GM12878 (cell line): Measurements from ENCODE around the gene EFNA3. TPM values are rescaled to one million over a fixed set of nuclear protein-coding genes. Genes with fewer than 3 reads are reported as not detected.
A peak's percentile ranks its signal among the peaks of the same experiment; 100 is the strongest.

ENCODE experiments used
- ATAC-seq: fragments of 200-7000 bp; cut with Tn5 transposase; 3 replicates; pipeline ENCODE4 v1.9.1; 2020; ENCODE audit warnings: mild to moderate bottlenecking, moderate library complexity
- BruUV-seq: library from RNA; stranded (reverse); fragments of 400-500 nt; replicated peaks from 2 replicates; lab custom pipeline; 2021; lab: Mats Ljungman, UMichigan
- CTCF ChIA-PET: fragments of 300-600 bp; sonication (Branson Sonifier 250); formaldehyde crosslinking; extraction: SDS; loops from one replicate; lab custom pipeline; 2021; ENCODE audit warnings: inconsistent platforms; lab: Yijun Ruan, JAX
- POLR2A ChIA-PET: fragments of 350-600 bp; formaldehyde crosslinking; extraction: SDS; loops from one replicate; lab custom pipeline; 2021; ENCODE audit warnings: inconsistent platforms; lab: Charles Lee
- RAD21 ChIA-PET: fragments of 300-600 bp; sonication (Branson Sonifier 250); formaldehyde crosslinking; loops from one replicate; lab custom pipeline; 2023; ENCODE audit warnings: antibody characterized with exemption; ENCODE audit not compliant: unreplicated experiment; lab: Charles Lee
- SMC1A ChIA-PET: fragments of 300-600 bp; sonication (Branson Sonifier 250); formaldehyde crosslinking; loops from one replicate; lab custom pipeline; 2023; ENCODE audit not compliant: unreplicated experiment, uncharacterized antibody; lab: Charles Lee
- DNase-seq: peaks from one replicate; pipeline ENCODE4 v3.0.0-alpha.2; 2011; ENCODE audit warnings: low read depth, low spot score
- FAIRE-seq: peaks from 3 replicates; lab custom pipeline; 2011; peaks lifted over from hg19 to GRCh38; lab: Jason Lieb, UNC
- H2AFZ ChIP-seq: 2 replicates; pipeline ENCODE4 v1.6.0; 2011; ENCODE audit warnings: low read depth, low read length, control low read depth; ENCODE audit not compliant: control insufficient read depth
- H3K27ac ChIP-seq: 2 replicates; pipeline ENCODE4 v1.5.1; 2011; ENCODE audit warnings: control low read depth; ENCODE audit not compliant: control insufficient read depth, insufficient read depth
- H3K27me3 ChIP-seq, 2 experiments: replicated peaks in 1 of 2; 2 replicates each; pipeline versions ENCODE4 v1.6.0 to v1.6.1; 2011; ENCODE audit warnings: low read length in 1 of 2; ENCODE audit not compliant: control insufficient read depth in 2 of 2, insufficient read depth in 2 of 2
- H3K36me3 ChIP-seq, 2 experiments: 2 replicates each; pipeline ENCODE4 v1.5.1; 2011; ENCODE audit warnings: low read length in 1 of 2; ENCODE audit not compliant: control insufficient read depth in 2 of 2, insufficient read depth in 2 of 2
- H3K4me1 ChIP-seq: 2 replicates; pipeline ENCODE4 v1.6.1; 2011; ENCODE audit warnings: mild to moderate bottlenecking, low read length, moderate library complexity, mixed read lengths; ENCODE audit not compliant: control insufficient read depth, insufficient read depth
- H3K4me2 ChIP-seq: 2 replicates; pipeline ENCODE4 v1.6.0; 2011; ENCODE audit warnings: control low read depth; ENCODE audit not compliant: control insufficient read depth, insufficient read depth
- H3K4me3 ChIP-seq: fragments of 200-600 bp; sonication (generic); 2 replicates; pipeline ENCODE4 v1.5.1; 2016
- H3K79me2 ChIP-seq: 2 replicates; pipeline ENCODE4 v1.6.0; 2011; ENCODE audit warnings: low read length; ENCODE audit not compliant: control insufficient read depth, insufficient read depth
- H3K9ac ChIP-seq: 2 replicates; pipeline ENCODE4 v1.8.0; 2011; ENCODE audit warnings: low read length, control low read depth, mixed read lengths; ENCODE audit not compliant: control insufficient read depth, insufficient read depth
- H3K9me3 ChIP-seq: replicated peaks from 3 replicates; pipeline ENCODE4 v1.5.1; 2011; ENCODE audit warnings: mild to moderate bottlenecking, low read length; ENCODE audit not compliant: control insufficient read depth, insufficient read depth
- H4K20me1 ChIP-seq: 2 replicates; pipeline ENCODE4 v1.6.0; 2011; ENCODE audit not compliant: control insufficient read depth, insufficient read depth
- CTCF ChIP-seq, 3 experiments: IDR thresholded peaks in 2 of 3; conservative IDR thresholded peaks in 1 of 3; 2 replicates each; pipeline ENCODE4 v1.5.1; 2011; ENCODE audit warnings: low read depth in 3 of 3, low read length in 3 of 3, mild to moderate bottlenecking in 3 of 3, control low read depth in 2 of 3, moderate library complexity in 2 of 3, inconsistent platforms in 1 of 3, mixed read lengths in 1 of 3; ENCODE audit not compliant: control insufficient read depth in 2 of 3, insufficient read depth in 1 of 3; ENCODE audit errors: extremely low read depth in 1 of 3
- IKZF1 ChIP-seq: fragments of 450-650 bp; conservative IDR thresholded peaks from 2 replicates; pipeline ENCODE4 v1.6.1; 2017; ENCODE audit warnings: antibody characterized with exemption, mild to moderate bottlenecking
- IRF3 ChIP-seq: fragments of 450-650 bp; IDR thresholded peaks from 2 replicates; pipeline ENCODE4 v1.6.1; 2014; ENCODE audit warnings: mild to moderate bottlenecking
- NR2C2 ChIP-seq: IDR thresholded peaks from 2 replicates; pipeline ENCODE4 v1.6.1; 2011; ENCODE audit warnings: borderline replicate concordance, low read depth; ENCODE audit not compliant: control insufficient read depth, insufficient read length
- PAX8 ChIP-seq: fragments of 450-650 bp; IDR thresholded peaks from 2 replicates; pipeline ENCODE4 v1.6.1; 2017; ENCODE audit warnings: mild to moderate bottlenecking, moderate library complexity
- RUNX3 ChIP-seq: IDR thresholded peaks from 2 replicates; pipeline ENCODE4 v1.6.1; 2012; ENCODE audit warnings: low read length, inconsistent platforms
- SIX5 ChIP-seq: IDR thresholded peaks from 2 replicates; pipeline ENCODE4 v1.6.1; 2011; ENCODE audit warnings: mild to moderate bottlenecking, low read depth, low read length, moderate library complexity; ENCODE audit not compliant: severe bottlenecking
- SMAD1 ChIP-seq: fragments of 450-650 bp; IDR thresholded peaks from 2 replicates; pipeline ENCODE4 v1.6.1; 2018; ENCODE audit warnings: mild to moderate bottlenecking, low read depth; ENCODE audit not compliant: partially characterized antibody
- YY1 ChIP-seq: IDR thresholded peaks from 2 replicates; pipeline ENCODE4 v1.6.1; 2011; ENCODE audit warnings: low read depth, mild to moderate bottlenecking, low read length
- WGBS: methylation state at CpG from one replicate; pipeline ENCODE4 v1.1.6; 2016; ENCODE audit warnings: low lambda C conversion rate; ENCODE audit not compliant: insufficient replicate concordance, insufficient coverage; ENCODE audit errors: missing lambda C conversion rate; 5-methylcytosine and 5-hydroxymethylcytosine counted together
- in situ Hi-C: fragments of 300-500 bp; cut with MboI; formaldehyde crosslinking; loops from 9 replicates; pipeline ENCODE4 v1.14.3; 2018; ENCODE audit warnings: mixed read lengths
- intact Hi-C: fragments of 100-400 bp; cut with micrococcal nuclease; formaldehyde crosslinking; loops from one replicate; pipeline ENCODE4 v1.14.2; 2022; ENCODE audit not compliant: unreplicated experiment
- polyA plus RNA-seq, 11 experiments: library from polyadenylated mRNA; depleted of rRNA in 4 of 11; unstranded in 6 of 11; stranded (reverse) in 5 of 11; fragments of >200 nt; fragmentation: Nextera tagmentation in 4 of 11; fragmentation: Illumina TruSeq in 1 of 11; extraction: Ambion mirVana in 4 of 11; extraction: Trizol in 1 of 11; gene quantifications; 1 replicate in 1 of 11; 2 replicates in 10 of 11; pipeline versions ENCODE4 v1.2.1 to v1.2.3, GENCODE V29; 2011 to 2016; ENCODE audit warnings: inconsistent platforms in 2 of 11, missing spikeins in 2 of 11, low read depth in 1 of 11
- total RNA-seq, 4 experiments: library from RNA; depleted of rRNA in 3 of 4; stranded (reverse); fragments of >200 nt in 3 of 4; fragmentation: Illumina TruSeq in 1 of 4; extraction: Trizol in 1 of 4; gene quantifications; 2 replicates each; pipeline versions ENCODE4 v1.2.1 to v1.2.3, GENCODE V29; 2013 to 2021
- TF ChIP-seq, protein P1 (sequence below): IDR thresholded peaks from 2 replicates; pipeline ENCODE4 v1.6.1; 2012; ENCODE audit warnings: low read depth, low read length, improper control_type of control experiment
- TF ChIP-seq, protein P2 (sequence below): fragments of 450-650 bp; IDR thresholded peaks from 2 replicates; pipeline ENCODE4 v1.6.1; 2016; ENCODE audit warnings: mild to moderate bottlenecking
- TF ChIP-seq, protein P3 (sequence below): fragments of 450-650 bp; IDR thresholded peaks from 2 replicates; pipeline ENCODE4 v1.6.1; 2016; ENCODE audit warnings: mild to moderate bottlenecking

The EFNA3 gene
- total and polyA plus RNA-seq, 10 of the 15 experiments (the other 5 are each of a cell fraction or from before 2014, with no cell fraction given) = 0.08 to 5.4 (median 1.1) TPM

GRCh38 chr1:155083865-155084721 lies 5.5 kb downstream of the EFNA3 start (continued):
- peak; percentile 11 to 46 (median 25); a peak in 3 of 6 replicates for TF ChIP-seq CTCF (IDR thresholded peaks at IDR 0.05 in 2 of 3, conservative IDR thresholded peaks at IDR 0.05 in 1 of 3; ENCODE audit: control insufficient read depth in 2 of 3, extremely low read depth in 1 of 3, insufficient read depth in 1 of 3, low read depth in 3 of 3, low read length in 3 of 3)

GRCh38 chr1:155084722-155085503 lies 6.3 kb downstream of the EFNA3 start:
- intact Hi-C loops = loop anchor here (1.0 to 10.0 kb wide), 4 partner anchors 22 to 600 kb away; partner anchors contain the start of genes EFNA4 and UBE2Q1
- no peak for TF ChIP-seq IRF3
- no peak for TF ChIP-seq SIX5
- TF ChIP-seq, protein P1, sequence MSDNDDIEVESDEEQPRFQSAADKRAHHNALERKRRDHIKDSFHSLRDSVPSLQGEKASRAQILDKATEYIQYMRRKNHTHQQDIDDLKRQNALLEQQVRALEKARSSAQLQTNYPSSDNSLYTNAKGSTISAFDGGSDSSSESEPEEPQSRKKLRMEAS = no peak; the same call in 1 of the 2 replicates
- peak; percentile 34; the same call in 1 of the 2 replicates for TF ChIP-seq RUNX3
- TF ChIP-seq, protein P2, sequence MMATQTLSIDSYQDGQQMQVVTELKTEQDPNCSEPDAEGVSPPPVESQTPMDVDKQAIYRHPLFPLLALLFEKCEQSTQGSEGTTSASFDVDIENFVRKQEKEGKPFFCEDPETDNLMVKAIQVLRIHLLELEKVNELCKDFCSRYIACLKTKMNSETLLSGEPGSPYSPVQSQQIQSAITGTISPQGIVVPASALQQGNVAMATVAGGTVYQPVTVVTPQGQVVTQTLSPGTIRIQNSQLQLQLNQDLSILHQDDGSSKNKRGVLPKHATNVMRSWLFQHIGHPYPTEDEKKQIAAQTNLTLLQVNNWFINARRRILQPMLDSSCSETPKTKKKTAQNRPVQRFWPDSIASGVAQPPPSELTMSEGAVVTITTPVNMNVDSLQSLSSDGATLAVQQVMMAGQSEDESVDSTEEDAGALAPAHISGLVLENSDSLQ = peak; percentile 99
- TF ChIP-seq, protein P3, sequence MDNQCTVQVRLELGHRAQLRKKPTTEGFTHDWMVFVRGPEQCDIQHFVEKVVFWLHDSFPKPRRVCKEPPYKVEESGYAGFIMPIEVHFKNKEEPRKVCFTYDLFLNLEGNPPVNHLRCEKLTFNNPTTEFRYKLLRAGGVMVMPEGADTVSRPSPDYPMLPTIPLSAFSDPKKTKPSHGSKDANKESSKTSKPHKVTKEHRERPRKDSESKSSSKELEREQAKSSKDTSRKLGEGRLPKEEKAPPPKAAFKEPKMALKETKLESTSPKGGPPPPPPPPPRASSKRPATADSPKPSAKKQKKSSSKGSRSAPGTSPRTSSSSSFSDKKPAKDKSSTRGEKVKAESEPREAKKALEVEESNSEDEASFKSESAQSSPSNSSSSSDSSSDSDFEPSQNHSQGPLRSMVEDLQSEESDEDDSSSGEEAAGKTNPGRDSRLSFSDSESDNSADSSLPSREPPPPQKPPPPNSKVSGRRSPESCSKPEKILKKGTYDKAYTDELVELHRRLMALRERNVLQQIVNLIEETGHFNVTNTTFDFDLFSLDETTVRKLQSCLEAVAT = peak; percentile 74
- no peak for TF ChIP-seq NR2C2
- no peak for TF ChIP-seq PAX8
- TF ChIP-seq IKZF1 = peak; percentile 83
- no peak for TF ChIP-seq SMAD1
- peak; percentile 67; the same call in 1 of the 2 replicates for TF ChIP-seq YY1

More at GRCh38 chr1:155084722-155085503, 6.3 kb downstream of the EFNA3 start:
- Histone ChIP-seq H3K9me3 (no peaks in the 10 kb centered on the region), H3K27me3 (peaks cover 17 to 23% of the 10 kb centered on the region in 2 experiments), H2AFZ (peak overlapping the region; percentile 97), H3K4me2 (peak overlapping the region; percentile 79), H3K4me3 (peak overlapping the region; percentile 72), H3K79me2 (no peaks in the 10 kb centered on the region), H3K36me3 (no peaks in the 10 kb centered on the region), H3K27ac (peak overlapping the region; percentile 72), H3K9ac (peak overlapping the region; percentile 63), H4K20me1 (no peaks in the 10 kb centered on the region), H3K4me1 (peaks cover 33% of the 10 kb centered on the region)
- ChIA-PET SMC1A (interaction anchor here (0.6 to 2.9 kb wide), 17 partner anchors 10 to 415 kb away, joined by 3 to 17 read pairs (median 4); partner anchors contain the start of genes EFNA4 and KRTCAP2), POLR2A (interaction anchor here (0.7 to 2.0 kb wide), 15 partner anchors 14 to 133 kb away, joined by 3 to 12 read pairs (median 4); partner anchors contain the start of genes ADAM15, CKS1B, DPM3 and EFNA4), RAD21 (interaction anchor here (0.7 to 3.0 kb wide), 39 partner anchors 10 to 606 kb away, joined by 3 to 63 read pairs (median 4); partner anchors contain the start of genes ADAM15, CKS1B, EFNA4 and FLAD1), CTCF (interaction anchor here (0.6 to 5.5 kb wide), 54 partner anchors 9 to 903 kb away, joined by 3 to 195 read pairs (median 5); partner anchors contain the start of genes ADAM15, CKS1B, EFNA4 and FLAD1)
- ATAC-seq = peak; percentile 90
- BruUV-seq = no TSS peak
- in situ Hi-C loops = no loop called here
- WGBS = 2% methylated on average over 67 of the region's 67 CpGs
- DNase-seq = peak; percentile 72
- peak; percentile 96 for FAIRE-seq
